SK-N-SH treated with all-trans-retinoic acid at 6 μM for 48 hours (cell line): Measurements from ENCODE around the gene RRBP1.

Experiments used
- BACH2 ChIP-seq: fragments of 250-450 bp; sonication (Bioruptor Pico); IDR thresholded peaks from 2 replicates; pipeline ENCODE4 v1.9.0; 2021; ENCODE audit warnings: mild to moderate bottlenecking, borderline replicate concordance
- CREB5 ChIP-seq: fragments of 250-450 bp; sonication (Bioruptor Pico); IDR thresholded peaks from 2 replicates; pipeline ENCODE4 v1.5.1; 2020; ENCODE audit warnings: low read depth, mild to moderate bottlenecking, moderate library complexity
- CSDC2 ChIP-seq: fragments of 250-450 bp; sonication (Bioruptor Pico); IDR thresholded peaks from 2 replicates; pipeline ENCODE4 v1.5.0; 2020; ENCODE audit warnings: mild to moderate bottlenecking, moderate library complexity
- OSR1 ChIP-seq: fragments of 250-450 bp; sonication (Bioruptor Pico); IDR thresholded peaks from 2 replicates; pipeline ENCODE4 v1.8.0; 2022; ENCODE audit warnings: moderate library complexity, mild to moderate bottlenecking, inconsistent platforms
- PPARA ChIP-seq: fragments of 250-450 bp; sonication (Bioruptor Pico); IDR thresholded peaks from 2 replicates; pipeline ENCODE4 v1.5.0; 2020; ENCODE audit warnings: mild to moderate bottlenecking, borderline replicate concordance
- RARB ChIP-seq: fragments of 250-450 bp; sonication (Bioruptor Pico); IDR thresholded peaks from 2 replicates; pipeline ENCODE4 v1.8.0; 2021; ENCODE audit warnings: mild to moderate bottlenecking, moderate library complexity
- SNAI2 ChIP-seq: fragments of 250-450 bp; sonication (Bioruptor Pico); IDR thresholded peaks from 2 replicates; pipeline ENCODE4 v1.5.0; 2020; ENCODE audit warnings: mild to moderate bottlenecking, moderate library complexity
- TSHZ2 ChIP-seq: fragments of 250-450 bp; sonication (Bioruptor Pico); IDR thresholded peaks from 2 replicates; pipeline ENCODE4 v1.5.0; 2020; ENCODE audit warnings: mild to moderate bottlenecking, moderate library complexity
- ZC3H10 ChIP-seq: fragments of 250-450 bp; sonication (Bioruptor Pico); IDR thresholded peaks from 2 replicates; pipeline ENCODE4 v1.5.1; 2021; ENCODE audit warnings: mild to moderate bottlenecking, moderate library complexity
- ZFP3 ChIP-seq: fragments of 250-450 bp; sonication (Bioruptor Pico); IDR thresholded peaks from 2 replicates; pipeline ENCODE4 v1.5.0; 2020; ENCODE audit warnings: mild to moderate bottlenecking, moderate library complexity
- ZFP30 ChIP-seq: fragments of 450-650 bp; formaldehyde crosslinking; IDR thresholded peaks from 2 replicates; pipeline ENCODE4 v1.5.0; 2022; ENCODE audit warnings: mild to moderate bottlenecking, moderate library complexity
- TF ChIP-seq, protein P1 (sequence below): fragments of 250-450 bp; sonication (Bioruptor Pico); IDR thresholded peaks from 2 replicates; pipeline ENCODE4 v1.8.0; 2020; ENCODE audit warnings: mild to moderate bottlenecking, moderate library complexity, borderline replicate concordance
- TF ChIP-seq, protein P2 (sequence below): fragments of 250-450 bp; sonication (Bioruptor Pico); IDR thresholded peaks from 2 replicates; pipeline ENCODE4 v1.8.0; 2021; ENCODE audit warnings: low read depth, mild to moderate bottlenecking, moderate library complexity, borderline replicate concordance

GRCh38 chr20:17726902-17727301 lies 44.9 kb upstream of the RRBP1 start:
- TF ChIP-seq TSHZ2 (CRISPR knock-in tag), result no peak
- TF ChIP-seq SNAI2 (CRISPR knock-in tag), result no peak
- TF ChIP-seq, protein P1, sequence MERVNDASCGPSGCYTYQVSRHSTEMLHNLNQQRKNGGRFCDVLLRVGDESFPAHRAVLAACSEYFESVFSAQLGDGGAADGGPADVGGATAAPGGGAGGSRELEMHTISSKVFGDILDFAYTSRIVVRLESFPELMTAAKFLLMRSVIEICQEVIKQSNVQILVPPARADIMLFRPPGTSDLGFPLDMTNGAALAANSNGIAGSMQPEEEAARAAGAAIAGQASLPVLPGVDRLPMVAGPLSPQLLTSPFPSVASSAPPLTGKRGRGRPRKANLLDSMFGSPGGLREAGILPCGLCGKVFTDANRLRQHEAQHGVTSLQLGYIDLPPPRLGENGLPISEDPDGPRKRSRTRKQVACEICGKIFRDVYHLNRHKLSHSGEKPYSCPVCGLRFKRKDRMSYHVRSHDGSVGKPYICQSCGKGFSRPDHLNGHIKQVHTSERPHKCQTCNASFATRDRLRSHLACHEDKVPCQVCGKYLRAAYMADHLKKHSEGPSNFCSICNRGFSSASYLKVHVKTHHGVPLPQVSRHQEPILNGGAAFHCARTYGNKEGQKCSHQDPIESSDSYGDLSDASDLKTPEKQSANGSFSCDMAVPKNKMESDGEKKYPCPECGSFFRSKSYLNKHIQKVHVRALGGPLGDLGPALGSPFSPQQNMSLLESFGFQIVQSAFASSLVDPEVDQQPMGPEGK (CRISPR knock-in tag), result no peak
- TF ChIP-seq OSR1, result no peak
- TF ChIP-seq RARB (CRISPR knock-in tag), result no peak
- TF ChIP-seq CREB5 (CRISPR knock-in tag), result no peak
- TF ChIP-seq PPARA (CRISPR knock-in tag), result no peak
- TF ChIP-seq BACH2 (CRISPR knock-in tag), result no peak
- no peak for TF ChIP-seq CSDC2
- no peak for TF ChIP-seq ZFP30 (CRISPR knock-in tag)
- TF ChIP-seq ZFP3 (CRISPR knock-in tag), result no peak
- TF ChIP-seq, protein P2, sequence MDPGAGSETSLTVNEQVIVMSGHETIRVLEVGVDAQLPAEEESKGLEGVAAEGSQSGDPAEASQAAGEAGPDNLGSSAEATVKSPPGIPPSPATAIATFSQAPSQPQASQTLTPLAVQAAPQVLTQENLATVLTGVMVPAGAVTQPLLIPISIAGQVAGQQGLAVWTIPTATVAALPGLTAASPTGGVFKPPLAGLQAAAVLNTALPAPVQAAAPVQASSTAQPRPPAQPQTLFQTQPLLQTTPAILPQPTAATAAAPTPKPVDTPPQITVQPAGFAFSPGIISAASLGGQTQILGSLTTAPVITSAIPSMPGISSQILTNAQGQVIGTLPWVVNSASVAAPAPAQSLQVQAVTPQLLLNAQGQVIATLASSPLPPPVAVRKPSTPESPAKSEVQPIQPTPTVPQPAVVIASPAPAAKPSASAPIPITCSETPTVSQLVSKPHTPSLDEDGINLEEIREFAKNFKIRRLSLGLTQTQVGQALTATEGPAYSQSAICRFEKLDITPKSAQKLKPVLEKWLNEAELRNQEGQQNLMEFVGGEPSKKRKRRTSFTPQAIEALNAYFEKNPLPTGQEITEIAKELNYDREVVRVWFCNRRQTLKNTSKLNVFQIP (CRISPR knock-in tag), result no peak
- TF ChIP-seq ZC3H10 (CRISPR knock-in tag), result no peak
